ENCODE results near the gene IPMK.

Gene IPMK

DNA sequence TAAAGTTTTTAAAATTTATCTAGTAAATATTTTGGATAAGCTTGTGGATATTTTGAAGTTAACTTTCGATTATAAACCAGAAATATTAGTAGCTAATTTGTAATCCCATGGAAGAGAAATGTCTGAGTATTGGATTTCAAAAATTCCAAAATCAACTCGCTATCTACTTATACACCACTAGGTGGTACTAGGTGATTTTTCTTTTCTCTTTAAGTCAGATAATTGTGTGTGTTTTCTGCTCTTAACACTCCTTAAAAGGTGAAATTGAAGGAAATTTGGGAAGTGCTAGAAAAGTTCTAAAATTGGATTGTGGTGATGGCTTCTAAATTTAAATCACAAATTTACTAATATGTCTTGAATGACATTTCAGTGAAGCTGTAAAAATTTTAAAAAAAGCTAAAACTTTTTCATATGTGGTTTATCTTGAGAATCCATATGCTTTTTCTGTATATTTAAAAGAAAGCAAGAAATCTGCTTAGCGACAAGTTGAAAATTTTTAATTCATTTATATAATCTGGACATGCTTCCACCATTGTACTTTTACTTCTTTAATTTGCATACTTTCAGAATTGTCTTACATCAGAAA, 90.2 kb downstream of the IPMK start:
- H3K27ac ChIP-seq (ENCODE audit: low read depth, low read length), result no peak overlapping the region
- H3K4me2 ChIP-seq (ENCODE audit: low read depth, low read length, poor library complexity, severe bottlenecking), result no peak overlapping the region
- H3K9ac ChIP-seq (ENCODE audit: low read length), result no peak overlapping the region
- no peak overlapping the region for H2AFZ ChIP-seq (ENCODE audit: low read depth, low read length, severe bottlenecking)
- H3K36me3 ChIP-seq (ENCODE audit: low read length), result no peaks in the 10 kb centered on the region
- no peaks in the 10 kb centered on the region for H3K9me2 ChIP-seq (replicated peaks; ENCODE audit: insufficient read depth, low read length)
- no peaks in the 10 kb centered on the region for H3K9me3 ChIP-seq (ENCODE audit: insufficient read depth, low read length)
- H3K4me3 ChIP-seq (ENCODE audit: insufficient read depth, low read length, poor library complexity, severe bottlenecking), result no peak overlapping the region
- H3K27me3 ChIP-seq (ENCODE audit: low read length), result no peaks in the 10 kb centered on the region
- TF ChIP-seq EZH2phosphoT487 (conservative IDR thresholded peaks at IDR 0.05; ENCODE audit: low read length), result no peak
- TF ChIP-seq, protein P1, sequence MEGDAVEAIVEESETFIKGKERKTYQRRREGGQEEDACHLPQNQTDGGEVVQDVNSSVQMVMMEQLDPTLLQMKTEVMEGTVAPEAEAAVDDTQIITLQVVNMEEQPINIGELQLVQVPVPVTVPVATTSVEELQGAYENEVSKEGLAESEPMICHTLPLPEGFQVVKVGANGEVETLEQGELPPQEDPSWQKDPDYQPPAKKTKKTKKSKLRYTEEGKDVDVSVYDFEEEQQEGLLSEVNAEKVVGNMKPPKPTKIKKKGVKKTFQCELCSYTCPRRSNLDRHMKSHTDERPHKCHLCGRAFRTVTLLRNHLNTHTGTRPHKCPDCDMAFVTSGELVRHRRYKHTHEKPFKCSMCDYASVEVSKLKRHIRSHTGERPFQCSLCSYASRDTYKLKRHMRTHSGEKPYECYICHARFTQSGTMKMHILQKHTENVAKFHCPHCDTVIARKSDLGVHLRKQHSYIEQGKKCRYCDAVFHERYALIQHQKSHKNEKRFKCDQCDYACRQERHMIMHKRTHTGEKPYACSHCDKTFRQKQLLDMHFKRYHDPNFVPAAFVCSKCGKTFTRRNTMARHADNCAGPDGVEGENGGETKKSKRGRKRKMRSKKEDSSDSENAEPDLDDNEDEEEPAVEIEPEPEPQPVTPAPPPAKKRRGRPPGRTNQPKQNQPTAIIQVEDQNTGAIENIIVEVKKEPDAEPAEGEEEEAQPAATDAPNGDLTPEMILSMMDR (IDR thresholded peaks at IDR 0.05; ENCODE audit: insufficient read depth, low read length, poor library complexity, severe bottlenecking), result peak; percentile 37
- H3F3A ChIP-seq (ENCODE audit: insufficient read depth), result no peaks in the 10 kb centered on the region
- H3K79me2 ChIP-seq (ENCODE audit: insufficient read depth, low read length), result no peaks in the 10 kb centered on the region
- no peaks in the 10 kb centered on the region for H4K20me1 ChIP-seq (ENCODE audit: low read depth, low read length)

DNA sequence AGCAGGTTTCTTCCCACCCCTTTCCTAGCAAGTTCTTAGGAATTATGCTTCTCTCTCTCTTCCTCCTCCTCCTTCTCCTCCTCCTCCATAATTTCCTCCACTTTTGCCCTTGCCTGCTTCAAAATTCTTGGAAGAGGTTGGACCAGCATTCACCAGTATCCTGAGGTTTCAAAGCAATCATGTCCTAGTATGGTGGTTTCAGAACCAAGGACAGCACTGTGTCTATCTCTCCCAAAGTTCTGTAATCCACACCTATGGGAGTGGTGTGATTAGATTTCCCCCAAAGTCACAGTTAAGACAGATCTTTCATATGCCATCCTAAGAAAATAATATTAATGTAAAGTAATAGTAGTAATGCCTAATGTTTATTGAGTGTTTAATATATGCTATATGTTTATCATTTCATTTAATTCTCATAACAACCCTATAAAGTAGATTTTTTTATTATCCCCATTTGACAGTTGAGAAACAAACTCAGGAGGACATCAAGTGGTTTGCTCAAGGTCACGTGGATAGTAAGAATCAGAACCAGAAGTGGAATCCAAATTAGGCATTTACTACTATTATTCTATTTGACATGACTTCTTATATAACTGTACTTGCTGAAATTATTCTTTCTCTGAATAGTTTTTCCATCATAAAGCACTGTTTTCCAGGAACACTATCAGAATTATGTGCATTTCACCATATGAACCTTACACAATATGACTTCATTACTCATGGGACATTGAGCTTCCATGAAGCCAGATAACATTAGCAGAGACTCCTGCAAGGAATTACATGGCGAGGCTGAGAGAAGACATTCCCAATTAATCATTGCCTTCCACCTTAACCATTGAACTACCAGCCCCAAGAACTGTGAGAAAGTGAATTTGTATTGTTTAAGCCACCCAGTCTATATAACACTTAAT, 91.4 kb downstream of the IPMK start:
- H3K4me2 ChIP-seq (ENCODE audit: low read depth, low read length, poor library complexity, severe bottlenecking), result no peak overlapping the region
- no peaks in the 10 kb centered on the region for H3K9me2 ChIP-seq (replicated peaks; ENCODE audit: insufficient read depth, low read length)
- no peaks in the 10 kb centered on the region for H3K27me3 ChIP-seq (ENCODE audit: low read length)
- H3K79me2 ChIP-seq (ENCODE audit: insufficient read depth, low read length), result no peaks in the 10 kb centered on the region
- H3K36me3 ChIP-seq (ENCODE audit: low read length), result no peaks in the 10 kb centered on the region
- H3K27ac ChIP-seq (ENCODE audit: low read depth, low read length), result no peak overlapping the region
- no peak overlapping the region for H2AFZ ChIP-seq (ENCODE audit: low read depth, low read length, severe bottlenecking)
- H3K9me3 ChIP-seq (ENCODE audit: insufficient read depth, low read length), result no peaks in the 10 kb centered on the region
- no peak overlapping the region for H3K9ac ChIP-seq (ENCODE audit: low read length)
- H3F3A ChIP-seq (ENCODE audit: insufficient read depth), result no peaks in the 10 kb centered on the region
- no peak for TF ChIP-seq EZH2phosphoT487 (conservative IDR thresholded peaks at IDR 0.05; ENCODE audit: low read length)
- TF ChIP-seq, protein P1 (IDR thresholded peaks at IDR 0.05; ENCODE audit: insufficient read depth, low read length, poor library complexity, severe bottlenecking), result no peak
- no peak overlapping the region for H3K4me3 ChIP-seq (ENCODE audit: insufficient read depth, low read length, poor library complexity, severe bottlenecking)
- no peaks in the 10 kb centered on the region for H4K20me1 ChIP-seq (ENCODE audit: low read depth, low read length)

DNA sequence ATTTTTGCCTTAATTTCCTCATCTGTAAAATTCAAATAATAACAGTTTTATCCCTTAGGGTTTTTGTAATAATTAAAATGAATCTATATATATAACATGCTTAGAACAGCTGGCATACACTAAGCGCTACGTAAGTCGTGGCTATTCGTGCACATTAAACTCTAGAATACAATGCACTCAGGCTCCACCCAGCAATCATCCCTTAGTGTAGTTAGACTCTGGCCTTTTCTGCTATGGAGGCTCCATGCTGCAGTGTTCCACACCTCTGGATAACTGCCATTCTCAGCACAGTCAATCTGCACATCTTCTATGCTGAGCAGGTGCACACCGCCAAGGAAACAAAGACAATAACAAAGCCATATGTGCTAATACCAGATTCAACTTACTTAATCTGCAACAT, 92.9 kb downstream of the IPMK start:
- Histone ChIP-seq H3K27me3 (ENCODE audit: low read length) (no peaks in the 10 kb centered on the region), H3F3A (ENCODE audit: insufficient read depth) (no peaks in the 10 kb centered on the region), H3K4me3 (ENCODE audit: insufficient read depth, low read length, poor library complexity, severe bottlenecking) (no peak overlapping the region)

More for the DNA sequence above, 92.9 kb downstream of the IPMK start:
- no peak for TF ChIP-seq EZH2phosphoT487 (conservative IDR thresholded peaks at IDR 0.05; ENCODE audit: low read length)
- TF ChIP-seq, protein P1 (IDR thresholded peaks at IDR 0.05; ENCODE audit: insufficient read depth, low read length, poor library complexity, severe bottlenecking), result no peak
- H2AFZ ChIP-seq (ENCODE audit: low read depth, low read length, severe bottlenecking), result no peak overlapping the region
- H3K9ac ChIP-seq (ENCODE audit: low read length), result no peak overlapping the region
- no peak overlapping the region for H3K27ac ChIP-seq (ENCODE audit: low read depth, low read length)
- no peaks in the 10 kb centered on the region for H4K20me1 ChIP-seq (ENCODE audit: low read depth, low read length)
- H3K36me3 ChIP-seq (ENCODE audit: low read length), result no peaks in the 10 kb centered on the region
- H3K4me2 ChIP-seq (ENCODE audit: low read depth, low read length, poor library complexity, severe bottlenecking), result no peak overlapping the region
- H3K9me2 ChIP-seq (replicated peaks; ENCODE audit: insufficient read depth, low read length), result no peaks in the 10 kb centered on the region
- no peaks in the 10 kb centered on the region for H3K9me3 ChIP-seq (ENCODE audit: insufficient read depth, low read length)
- H3K79me2 ChIP-seq (ENCODE audit: insufficient read depth, low read length), result no peaks in the 10 kb centered on the region
